H1 (cell line): ENCODE data around the gene HMGB1. TPM values are rescaled to one million over a fixed set of nuclear protein-coding genes. Genes with fewer than 3 reads are reported as not detected.

Source experiments
- POLR2A ChIP-seq, 2 experiments: IDR thresholded peaks; 1 replicate in 1 of 2; 2 replicates in 1 of 2; pipeline ENCODE4 v1.6.1; 2011; ENCODE audit warnings: low read depth in 2 of 2, low read length in 2 of 2, mild to moderate bottlenecking in 2 of 2; ENCODE audit errors: control extremely low read depth in 1 of 2
- RBBP5 ChIP-seq: IDR thresholded peaks from 2 replicates; pipeline ENCODE4 v1.7.1; 2012; ENCODE audit warnings: low read depth, mild to moderate bottlenecking, inconsistent platforms, low read length, moderate library complexity, borderline replicate concordance
- polyA plus RNA-seq, 7 experiments: library from polyadenylated mRNA; depleted of rRNA in 3 of 7; stranded (reverse) in 5 of 7; unstranded in 2 of 7; fragments of >200 nt in 5 of 7; fragments of 200-250 nt in 2 of 7; gene quantifications; 1 replicate in 5 of 7; 2 replicates in 1 of 7; 4 replicates in 1 of 7; pipeline versions ENCODE4 v1.2.1 to v1.2.3, GENCODE V29; 2011 to 2013; ENCODE audit warnings: missing spikeins in 2 of 7, mixed read lengths in 2 of 7
- total RNA-seq: library from RNA; stranded (reverse); fragmentation: NEBNext Ultra II Directional; extraction: Animal tissue kit (Norgen Biotek cat#: 25700); gene quantifications from 2 replicates; pipeline ENCODE4 v1.2.1, GENCODE V29; 2021

HMGB1 gene
- total and polyA plus RNA-seq, 2 of the 8 experiments (the other 6 are each of a cell fraction or from before 2014, with no cell fraction given), result 123 to 776 TPM

- peak; percentile 65; the same call in 1 of the 2 replicates for TF ChIP-seq RBBP5
- TF ChIP-seq POLR2A (IDR thresholded peaks at IDR 0.05; ENCODE audit: control extremely low read depth in 1 of 2, low read depth in 2 of 2, low read length in 2 of 2), result peak in 1 of 2 experiments; percentile 61; a peak in 1 of 3 replicates
These were observed 43.5 kb downstream of the HMGB1 start, which contains the start of gene UBE2L5 (continued) for GRCh38 chr13:30422054-30422839.
